Astrocyte (in vitro differentiated cells and primary cell): ENCODE data around the gene CACNA1A.

Experiments used
- CTCF ChIP-seq: IDR thresholded peaks from 2 replicates; pipeline ENCODE4 v1.5.1; 2011; ENCODE audit warnings: low read depth, mild to moderate bottlenecking, inconsistent platforms, low read length, moderate library complexity; ENCODE audit not compliant: insufficient read depth
- EZH2 ChIP-seq: IDR thresholded peaks from 2 replicates; pipeline ENCODE4 v1.6.1; 2012; ENCODE audit warnings: mild to moderate bottlenecking, low read length, inconsistent platforms; ENCODE audit not compliant: insufficient read depth

GRCh38 chr19:13521066-13521465 is 14.8 kb upstream of the CACNA1A start:
- TF ChIP-seq CTCF (no peak), EZH2 (no peak)
